ENCODE measurements around the gene LYL1. TPM values are rescaled to one million over a fixed set of nuclear protein-coding genes. Genes with fewer than 3 reads are reported as not detected.

The LYL1 gene
- total RNA-seq, 1 experiment from 2014 or later: 0.59 TPM

GRCh38 chr19:13093407-13094105 is 9.1 kb downstream of the LYL1 start:
- Histone ChIP-seq H3K27me3 (replicated peaks; ENCODE audit: control insufficient read depth, insufficient read depth, low read length) (no peaks in the 10 kb centered on the region; the same call in 1 of the 2 replicates), H3K9me3 (no peaks in the 10 kb centered on the region), H3K4me1 (no peaks in the 10 kb centered on the region), H3K4me3 (ENCODE audit: low read depth, low read length) (no peak overlapping the region), H3K36me3 (ENCODE audit: control insufficient read depth, insufficient read depth, low read length) (no peaks in the 10 kb centered on the region)
- Mint-ChIP-seq H3K27ac (ENCODE audit: unreplicated experiment) (no peak overlapping the region), H3K9me3 (ENCODE audit: unreplicated experiment) (no peaks in the 10 kb centered on the region), H3K4me1 (ENCODE audit: low read depth, unreplicated experiment) (peaks cover 11% of the 10 kb centered on the region), H3K4me3 (ENCODE audit: unreplicated experiment) (no peak overlapping the region), H3K27me3 (ENCODE audit: insufficient read depth, unreplicated experiment) (peaks cover 10% of the 10 kb centered on the region), H3K36me3 (ENCODE audit: insufficient read depth, unreplicated experiment) (no peaks in the 10 kb centered on the region)
- ChIA-PET CTCF (interaction anchor here (0.6 to 4.3 kb wide), 7 partner anchors 24 to 128 kb away, joined by 3 to 64 read pairs (median 4); no protein-coding TSS in a partner anchor), POLR2A (no interaction called here)
- peak; percentile 68 to 76 for DNase-seq
- intact Hi-C loops (cut with micrococcal nuclease; ENCODE audit: unreplicated experiment): loop anchor here (1.0 to 5.0 kb wide), 2 partner anchors 61 to 115 kb away; no protein-coding TSS in a partner anchor
- BruUV-seq (replicated peaks): no TSS peak
- TF ChIP-seq CTCF (IDR thresholded peaks at IDR 0.05; ENCODE audit: insufficient read depth in 1 of 2, low read depth in 1 of 2, low read length in 1 of 2, severe bottlenecking in 1 of 2, unreplicated experiment in 1 of 2): peak; percentile 84 to 92

GRCh38 chr19:13092606-13093235 is 9.9 kb downstream of the LYL1 start:
- no peak for TF ChIP-seq CTCF (IDR thresholded peaks at IDR 0.05; ENCODE audit: insufficient read depth in 1 of 2, low read depth in 1 of 2, low read length in 1 of 2, severe bottlenecking in 1 of 2, unreplicated experiment in 1 of 2)
- BruUV-seq (replicated peaks): no TSS peak
- H3K4me3 ChIP-seq (ENCODE audit: low read depth, low read length): no peak overlapping the region
- Mint-ChIP-seq H3K27me3 (ENCODE audit: insufficient read depth, unreplicated experiment) (peaks cover 12% of the 10 kb centered on the region), H3K9me3 (ENCODE audit: unreplicated experiment) (no peaks in the 10 kb centered on the region), H3K27ac (ENCODE audit: unreplicated experiment) (no peak overlapping the region), H3K4me3 (ENCODE audit: unreplicated experiment) (no peak overlapping the region), H3K36me3 (ENCODE audit: insufficient read depth, unreplicated experiment) (no peaks in the 10 kb centered on the region), H3K4me1 (ENCODE audit: low read depth, unreplicated experiment) (peaks cover 11% of the 10 kb centered on the region)
- no peak for DNase-seq
- no peaks in the 10 kb centered on the region; the same call in 1 of the 2 replicates for H3K27me3 ChIP-seq (replicated peaks; ENCODE audit: control insufficient read depth, insufficient read depth, low read length)
- no peaks in the 10 kb centered on the region for H3K4me1 ChIP-seq
- intact Hi-C loops (cut with micrococcal nuclease; ENCODE audit: unreplicated experiment): loop anchor here (5.0 kb wide), 1 partner anchor 60 kb away; no protein-coding TSS in a partner anchor
- ChIA-PET POLR2A (no interaction called here), CTCF (no interaction called here)
- no peaks in the 10 kb centered on the region for H3K36me3 ChIP-seq (ENCODE audit: control insufficient read depth, insufficient read depth, low read length)
- no peaks in the 10 kb centered on the region for H3K9me3 ChIP-seq

- DNase-seq: no peak
- H3K9me3 ChIP-seq: no peaks in the 10 kb centered on the region
- no peak overlapping the region for H3K4me3 ChIP-seq (ENCODE audit: low read depth, low read length)
- H3K27me3 ChIP-seq (replicated peaks; ENCODE audit: control insufficient read depth, insufficient read depth, low read length): no peaks in the 10 kb centered on the region; the same call in 1 of the 2 replicates
- CTCF ChIA-PET: no interaction called here
- no peaks in the 10 kb centered on the region for H3K4me1 ChIP-seq
- Mint-ChIP-seq H3K4me3 (ENCODE audit: unreplicated experiment) (no peak overlapping the region), H3K36me3 (ENCODE audit: insufficient read depth, unreplicated experiment) (no peaks in the 10 kb centered on the region), H3K27me3 (ENCODE audit: insufficient read depth, unreplicated experiment) (peaks cover 12% of the 10 kb centered on the region), H3K9me3 (ENCODE audit: unreplicated experiment) (no peaks in the 10 kb centered on the region), H3K4me1 (ENCODE audit: low read depth, unreplicated experiment) (peaks cover 11% of the 10 kb centered on the region), H3K27ac (ENCODE audit: unreplicated experiment) (no peak overlapping the region)
- TF ChIP-seq CTCF (IDR thresholded peaks at IDR 0.05; ENCODE audit: insufficient read depth in 1 of 2, low read depth in 1 of 2, low read length in 1 of 2, severe bottlenecking in 1 of 2, unreplicated experiment in 1 of 2): no peak
- no peaks in the 10 kb centered on the region for H3K36me3 ChIP-seq (ENCODE audit: control insufficient read depth, insufficient read depth, low read length)
- BruUV-seq (replicated peaks): no TSS peak
- intact Hi-C loops (cut with micrococcal nuclease; ENCODE audit: unreplicated experiment): loop anchor here (5.0 kb wide), 1 partner anchor 60 kb away; no protein-coding TSS in a partner anchor
- POLR2A ChIA-PET: no interaction called here
These were observed 10.5 kb downstream of the LYL1 start for GRCh38 chr19:13092158-13092543.

Data from Caco-2 (cell line).